Measurements from ENCODE around the gene ITK.

The ITK gene

DNA sequence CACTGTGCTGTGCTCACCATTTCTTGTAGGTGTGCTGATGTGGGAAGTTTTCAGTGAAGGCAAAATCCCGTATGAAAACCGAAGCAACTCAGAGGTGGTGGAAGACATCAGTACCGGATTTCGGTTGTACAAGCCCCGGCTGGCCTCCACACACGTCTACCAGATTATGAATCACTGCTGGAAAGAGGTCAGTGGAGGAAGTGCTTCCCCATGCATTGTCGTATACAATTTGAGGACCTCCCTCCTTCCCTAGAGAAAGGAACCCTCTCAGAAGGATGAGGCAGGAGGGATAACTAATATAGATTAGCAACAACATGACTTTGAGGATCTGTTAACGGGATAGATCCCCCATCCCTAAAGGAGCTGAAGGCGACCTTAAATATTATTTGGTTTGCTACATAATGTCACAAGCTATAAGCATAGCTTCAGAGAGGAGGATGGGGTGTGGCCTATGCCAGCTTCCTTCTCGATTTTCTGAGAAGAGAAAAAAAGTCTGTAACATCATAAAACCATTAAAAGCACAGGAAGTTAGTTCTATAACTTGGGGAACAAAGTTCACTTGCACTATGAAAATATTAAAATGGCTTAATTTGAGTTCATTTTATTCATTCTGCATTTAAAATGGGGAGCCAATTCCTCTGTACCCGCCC lies 68.3 kb downstream of the ITK start:
- peak; percentile 35 to 66 for DNase-seq

DNA sequence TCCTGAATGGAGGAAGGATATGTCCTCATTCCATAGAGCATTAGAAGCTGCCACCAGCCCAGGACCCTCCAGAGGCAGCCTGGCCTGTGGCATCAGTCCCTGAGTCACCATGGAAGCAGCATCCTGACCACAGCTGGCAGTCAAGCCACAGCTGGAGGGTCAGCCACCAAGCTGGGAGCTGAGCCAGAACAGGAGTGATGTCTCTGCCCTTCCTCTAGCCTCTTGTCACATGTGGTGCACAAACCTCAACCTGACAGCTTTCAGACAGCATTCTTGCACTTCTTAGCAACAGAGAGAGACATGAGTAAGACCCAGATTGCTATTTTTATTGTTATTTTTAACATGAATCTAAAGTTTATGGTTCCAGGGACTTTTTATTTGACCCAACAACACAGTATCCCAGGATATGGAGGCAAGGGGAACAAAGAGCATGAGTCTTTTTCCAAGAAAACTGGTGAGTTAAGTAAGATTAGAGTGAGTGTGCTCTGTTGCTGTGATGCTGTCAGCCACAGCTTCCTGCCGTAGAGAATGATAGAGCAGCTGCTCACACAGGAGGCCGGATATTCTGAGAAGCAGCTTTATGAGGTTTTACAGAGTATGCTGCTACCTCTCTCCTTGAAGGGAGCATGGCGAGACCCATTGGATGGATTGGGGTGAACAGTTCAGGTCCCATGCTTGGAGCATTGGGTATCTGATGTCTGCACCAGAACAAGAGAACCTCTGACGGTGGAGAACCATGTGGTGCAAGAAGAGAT lies 72.2 kb downstream of the ITK start:
- DNase-seq: no peak

DNA sequence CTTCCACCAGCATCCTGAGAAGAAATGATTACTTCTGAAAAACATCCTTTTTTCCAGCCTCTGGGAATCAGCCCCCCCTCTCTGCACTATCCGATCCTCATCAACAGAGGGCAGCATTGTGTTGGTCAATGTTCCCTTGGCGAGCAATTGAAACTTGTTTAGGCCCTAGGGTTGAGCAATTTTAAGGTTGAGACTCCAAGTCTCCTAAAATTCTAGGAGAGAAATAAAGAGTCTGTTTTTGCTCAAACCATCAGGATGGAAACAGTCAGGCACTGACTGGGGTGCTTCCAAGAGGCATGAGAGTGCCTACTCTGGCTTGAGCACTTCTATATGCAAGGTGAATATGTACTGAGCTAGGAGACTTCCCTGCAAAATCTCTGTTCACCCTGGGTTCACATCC lies 72.9 kb downstream of the ITK start:
- DNase-seq: peak; percentile 28 to 87

DNA sequence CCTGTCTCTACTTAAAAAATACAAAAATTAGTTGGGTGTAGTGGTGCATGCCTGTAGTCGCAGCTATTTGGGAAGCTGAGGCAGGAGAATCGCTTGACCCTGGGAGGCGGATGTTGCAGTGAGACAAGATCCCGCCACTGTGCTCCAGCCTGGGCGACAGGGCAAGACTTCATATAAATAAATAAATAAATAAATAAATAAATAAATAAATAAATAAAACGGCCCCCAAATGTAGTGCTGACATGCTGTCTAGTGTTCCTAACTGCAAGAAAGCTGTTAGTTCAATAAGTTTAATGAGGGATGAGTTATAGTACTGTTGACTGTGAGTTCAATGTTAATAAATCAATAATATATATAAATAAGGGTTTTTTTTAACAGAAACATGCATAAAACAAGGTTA lies 77.8 kb downstream of the ITK start:
- DNase-seq: no peak

DNA sequence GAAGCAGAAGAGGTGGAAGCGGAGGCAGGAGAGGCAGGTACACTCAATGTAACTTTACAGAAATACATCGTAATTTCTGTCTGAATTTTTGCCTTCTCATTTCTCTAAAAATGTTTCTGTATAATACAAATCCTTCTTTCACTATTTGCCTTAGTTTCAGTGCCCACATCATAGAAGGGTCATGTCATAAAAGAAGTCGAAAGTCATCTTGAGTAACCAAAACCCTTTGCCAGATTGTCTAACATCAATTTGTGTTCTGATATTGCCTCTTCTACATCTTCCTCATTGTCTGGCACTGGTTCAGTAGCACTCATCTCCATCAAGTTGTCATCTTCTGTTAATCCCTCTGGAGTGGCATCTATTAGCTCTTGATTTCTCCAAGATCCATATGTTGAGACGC lies 79.1 kb downstream of the ITK start:
- DNase-seq: no peak

DNA sequence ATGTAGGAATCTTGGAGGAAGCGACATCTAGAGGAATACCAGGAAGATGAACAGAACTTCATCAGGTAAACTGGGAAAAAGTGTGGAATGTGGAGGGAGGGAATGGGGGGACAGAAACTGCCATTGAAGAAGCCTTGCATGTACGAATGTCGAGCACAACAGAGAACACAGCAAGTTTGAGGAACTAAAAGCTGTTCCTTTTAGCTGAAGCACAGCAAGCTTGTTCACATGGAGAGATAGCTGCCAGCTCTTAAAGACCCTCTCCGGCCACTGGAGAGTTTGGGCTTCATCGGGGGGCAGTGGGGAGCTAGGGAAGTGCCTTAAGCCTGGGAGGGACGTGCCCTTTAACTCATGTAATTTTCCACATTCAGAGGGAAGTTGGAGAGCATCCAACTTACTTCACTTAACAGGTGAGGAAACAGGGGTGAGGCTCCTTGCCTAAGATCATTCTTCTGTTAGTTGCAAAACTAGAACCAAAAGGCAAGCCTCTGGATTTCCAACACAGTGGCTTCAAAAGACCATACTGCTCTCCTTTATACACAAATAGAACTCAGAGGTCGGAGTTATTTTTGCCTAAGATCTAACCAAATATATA lies 83.0 kb downstream of the ITK start:
- no peak for DNase-seq

DNA sequence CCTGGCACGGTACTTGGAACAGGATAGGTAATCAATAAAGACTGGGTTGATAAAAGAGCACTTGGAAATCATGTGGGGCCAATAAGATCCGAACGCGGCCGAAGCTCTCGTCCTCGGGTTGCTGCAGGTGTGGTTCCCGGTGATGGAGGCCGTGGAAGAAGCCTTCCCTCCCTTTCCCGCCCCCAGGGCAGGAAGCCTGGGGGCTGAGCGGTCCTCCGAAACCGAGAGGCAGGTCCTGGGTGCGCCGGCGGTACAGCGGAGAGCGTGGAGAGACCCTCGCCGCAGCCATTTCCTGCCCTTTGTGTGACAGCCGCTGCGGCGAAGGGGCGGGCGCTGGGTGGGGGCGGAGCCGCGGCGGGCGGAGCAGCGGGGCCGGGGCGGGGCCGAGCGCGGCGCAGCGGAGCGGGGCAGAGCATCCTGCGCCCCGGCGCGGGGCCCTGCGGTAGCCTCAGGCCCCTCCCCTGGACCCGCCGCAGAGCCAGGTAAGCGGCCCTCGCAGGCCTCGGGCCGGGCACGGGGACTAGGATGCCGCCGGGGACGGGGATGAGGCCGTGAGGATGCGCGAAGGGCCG lies 85.2 kb downstream of the ITK start, which contains the start of gene CYFIP2:
TSS of gene CYFIP2 (plus strand) at position 410 of the 572 bp plus-strand sequence. CDS start 19,239 bp downstream, outside the sequence.
- DNase-seq: peak in 1 of 2 donors; percentile 30

DNA sequence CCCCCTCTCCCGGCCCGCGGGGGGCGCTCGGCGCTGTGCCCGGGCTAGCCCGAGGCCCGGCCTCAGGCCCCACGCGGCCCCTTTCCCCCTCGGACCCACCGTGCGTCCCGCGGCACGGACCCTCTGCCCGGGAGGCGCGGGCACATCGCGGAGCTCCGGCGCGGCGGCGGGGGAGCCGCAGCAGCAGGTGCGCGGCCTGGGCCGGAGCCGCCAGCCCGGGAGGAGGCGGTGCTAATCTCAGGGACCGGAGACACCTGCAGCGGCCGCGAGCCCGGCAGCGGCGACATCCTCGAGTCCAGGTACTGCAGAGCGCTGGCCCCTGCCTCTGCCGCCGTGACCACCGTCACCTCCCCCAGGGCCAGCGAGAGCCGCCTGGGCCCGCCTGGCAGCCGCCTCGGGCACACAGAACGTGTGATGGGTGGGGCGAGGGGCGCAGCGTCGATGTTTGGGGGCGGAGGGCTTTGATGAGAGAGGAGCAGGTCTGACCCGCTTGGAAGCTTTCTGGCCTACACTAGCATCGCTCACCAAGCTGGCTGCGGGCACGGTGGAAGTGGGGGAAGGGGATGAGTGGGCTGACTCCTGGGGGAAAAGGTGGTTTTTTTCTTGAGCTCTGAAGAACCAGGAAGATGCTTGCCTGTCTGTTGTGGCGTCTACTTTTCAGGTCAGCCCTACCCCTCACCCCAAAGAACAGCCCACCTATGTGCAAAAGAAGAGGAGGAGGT lies 85.8 kb downstream of the ITK start:
- no peak for DNase-seq

DNA sequence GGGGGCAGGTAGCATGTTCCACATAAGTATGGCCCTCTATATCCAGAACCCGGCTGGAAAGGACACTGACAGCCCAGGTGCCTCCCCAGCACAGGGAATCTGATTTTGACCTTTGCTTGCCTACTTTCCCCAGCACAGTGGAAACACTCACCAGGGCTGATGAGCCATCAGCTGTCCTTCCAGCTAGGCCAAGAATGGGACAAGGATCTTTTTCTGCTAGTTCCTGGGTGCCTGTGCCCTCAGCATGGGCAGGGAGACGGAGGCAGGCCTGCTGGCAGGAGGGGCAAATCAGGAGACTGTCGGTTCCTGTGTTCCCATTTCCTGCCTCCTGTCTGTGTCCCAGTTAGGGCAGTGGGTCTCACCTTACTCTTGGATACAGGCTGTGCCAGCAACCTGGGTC lies 86.4 kb downstream of the ITK start:
- DNase-seq: no peak

DNA sequence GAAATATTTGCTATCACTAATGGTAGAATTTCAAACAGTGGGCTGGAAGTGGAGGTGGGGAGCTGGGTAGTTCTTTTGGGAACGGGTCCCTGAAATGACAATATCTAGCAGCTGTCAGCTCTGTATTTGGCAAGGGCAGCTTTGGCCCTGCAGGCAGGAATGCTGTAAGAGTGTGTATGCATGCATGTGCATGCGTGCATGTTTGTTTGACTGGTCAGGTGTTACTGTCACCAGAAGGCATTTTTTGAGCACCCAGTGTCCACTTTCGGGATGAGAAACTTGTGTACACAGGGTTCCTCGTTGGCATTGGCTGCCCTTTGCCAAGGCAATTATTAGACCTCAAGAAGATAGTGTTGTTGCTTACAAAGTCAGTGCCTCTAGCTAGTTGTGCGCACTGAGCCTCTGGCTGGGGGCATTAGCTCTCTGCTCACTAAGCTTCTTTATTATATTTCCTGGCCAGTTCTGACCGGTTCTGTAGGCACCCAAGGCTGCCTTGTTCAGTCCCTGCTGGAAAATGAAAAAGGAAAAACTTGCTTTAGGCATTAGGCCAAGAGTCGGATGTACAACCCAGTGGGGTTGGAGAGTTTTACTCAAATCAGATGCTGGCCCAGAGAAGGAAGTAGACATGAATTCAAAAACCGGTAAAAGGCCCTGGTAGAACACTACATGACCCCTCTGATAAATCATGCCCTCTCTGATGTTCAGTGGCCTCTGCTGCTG lies 87.3 kb downstream of the ITK start:
- no peak for DNase-seq

DNA sequence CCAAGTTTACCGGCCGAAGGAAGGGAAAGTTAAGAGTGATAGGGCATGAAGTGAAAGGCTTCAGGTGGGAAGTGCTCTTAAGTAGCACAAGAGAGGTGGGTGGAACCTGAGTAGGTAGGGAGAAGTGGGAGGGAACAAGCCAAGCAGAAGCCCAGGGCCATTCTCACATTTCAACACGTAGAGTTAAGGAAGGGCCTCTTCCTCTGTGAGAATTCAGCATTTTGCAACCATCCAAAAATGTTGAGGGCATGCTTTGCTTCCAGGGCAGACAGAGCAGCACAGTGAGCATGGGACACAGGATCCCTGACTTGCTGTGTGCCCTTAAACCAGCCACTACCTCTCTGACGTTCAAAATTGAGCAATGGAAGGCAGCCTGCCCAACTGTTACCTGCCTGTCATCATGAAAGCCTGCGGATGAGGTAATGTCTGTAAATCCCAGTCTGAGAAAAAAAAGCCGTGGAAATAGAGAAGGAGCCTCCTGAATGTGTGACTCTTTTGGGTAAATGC lies 88.6 kb downstream of the ITK start:
- DNase-seq: peak; percentile 58 to 64

DNA sequence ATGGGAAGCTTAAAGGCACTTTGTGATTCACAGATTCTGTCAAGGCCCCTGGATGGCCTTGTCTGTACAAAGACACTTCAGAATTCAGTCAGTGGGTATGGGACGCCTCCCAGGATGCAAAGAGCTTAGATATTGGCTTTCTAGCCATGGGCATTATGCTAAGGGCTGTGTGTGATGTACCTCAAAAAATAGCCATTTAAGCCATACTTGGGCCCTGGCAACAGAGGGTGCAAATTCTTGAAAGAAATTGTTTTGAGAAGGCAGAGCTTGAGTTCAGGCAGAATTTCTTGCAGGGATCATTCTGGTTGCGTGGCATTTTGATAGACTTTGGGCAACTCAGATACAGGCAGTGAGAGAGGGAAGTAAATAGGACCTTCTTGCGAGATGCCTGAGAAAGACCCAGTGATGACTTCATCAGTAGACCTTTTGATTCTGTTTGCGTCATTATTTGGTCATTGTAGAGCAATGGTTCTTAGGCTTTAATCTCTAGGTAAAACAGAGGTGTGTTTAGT lies 89.2 kb downstream of the ITK start:
- DNase-seq: no peak

DNA sequence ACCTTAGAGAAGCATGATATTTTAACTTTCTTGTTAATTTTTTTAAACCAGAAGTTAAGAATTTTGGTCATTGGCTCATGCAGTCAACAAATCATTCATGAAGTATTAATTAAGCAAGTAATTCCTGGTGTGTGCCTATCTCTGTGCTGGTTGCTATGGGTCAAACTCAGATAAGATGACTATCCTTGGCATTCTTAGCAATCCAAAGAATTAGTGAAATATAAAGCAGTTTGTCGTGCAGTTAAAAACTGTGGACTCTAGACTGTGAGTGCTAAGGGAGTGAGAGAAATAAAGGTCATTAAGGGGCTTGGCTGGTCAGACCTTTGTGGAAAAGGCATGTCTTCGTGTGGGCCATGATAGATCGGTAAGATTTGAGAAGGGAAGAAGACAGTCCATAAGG lies 90.1 kb downstream of the ITK start:
- DNase-seq: no peak

DNA sequence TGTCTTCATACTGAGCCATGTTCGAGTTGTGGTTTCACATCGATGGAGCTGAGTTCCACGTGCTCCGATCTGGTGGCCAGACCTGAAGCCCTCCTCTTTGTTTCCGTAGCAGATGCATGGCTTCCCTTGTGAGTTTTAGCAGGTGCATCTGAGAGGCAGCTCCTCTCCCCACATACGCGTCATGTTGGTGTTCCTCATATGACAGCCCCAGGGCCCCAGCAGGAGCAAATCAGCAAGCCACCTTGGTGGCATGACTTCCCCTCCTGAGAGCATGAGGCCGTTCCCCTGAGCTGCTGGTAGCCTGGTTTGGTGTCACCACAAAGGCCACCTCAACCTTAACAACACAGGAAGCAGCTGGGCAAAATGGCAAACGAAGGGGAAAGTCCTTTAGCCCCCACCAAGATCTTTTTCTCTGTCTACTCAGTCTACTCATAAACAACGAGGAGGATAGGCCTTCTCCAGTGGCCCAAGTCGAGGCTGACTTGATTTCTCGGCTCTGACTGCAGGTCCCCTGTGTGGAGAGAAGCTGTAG lies 91.2 kb downstream of the ITK start:
- DNase-seq: no peak

DNA sequence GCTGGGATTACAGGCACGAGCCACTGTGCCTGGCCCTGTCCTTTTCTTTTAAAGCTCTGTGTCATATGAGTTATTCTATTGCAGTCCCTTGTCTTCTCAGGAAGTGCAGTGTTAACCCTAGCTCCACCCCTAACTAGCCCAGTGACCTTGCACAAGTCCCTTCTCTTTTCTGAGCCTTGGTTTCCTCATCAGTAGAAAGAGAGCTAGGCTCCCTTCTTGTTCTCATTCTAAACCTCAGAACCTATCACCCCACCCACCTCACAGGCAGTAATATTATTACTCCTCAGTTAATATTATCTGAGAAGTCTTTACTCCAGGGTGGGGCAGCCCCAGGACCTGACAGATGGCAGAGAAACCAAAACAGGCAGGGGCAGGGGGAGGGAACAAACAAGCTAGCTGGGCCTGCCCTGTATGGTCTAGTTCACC lies 92.5 kb downstream of the ITK start:
- DNase-seq: peak; percentile 80 to 82

DNA sequence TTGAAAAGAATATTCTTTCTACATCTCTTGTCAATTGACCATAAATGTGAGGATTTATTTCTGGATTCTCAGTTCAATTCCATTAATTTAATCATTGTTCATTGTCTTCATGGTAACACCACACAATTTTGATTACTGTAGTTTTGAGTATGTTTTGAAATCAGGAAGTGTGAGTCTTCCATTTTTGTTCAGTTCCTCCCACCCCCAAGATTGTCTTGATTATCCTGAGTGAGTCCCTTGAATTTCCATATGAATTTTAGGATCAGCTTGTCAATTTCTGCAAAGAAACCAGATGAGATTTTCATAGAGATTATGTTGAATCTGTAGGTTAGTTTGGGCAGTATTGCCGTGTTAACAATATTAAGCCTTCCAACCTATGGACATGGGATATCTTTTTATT lies 94.8 kb downstream of the ITK start:
- DNase-seq: no peak

DNA sequence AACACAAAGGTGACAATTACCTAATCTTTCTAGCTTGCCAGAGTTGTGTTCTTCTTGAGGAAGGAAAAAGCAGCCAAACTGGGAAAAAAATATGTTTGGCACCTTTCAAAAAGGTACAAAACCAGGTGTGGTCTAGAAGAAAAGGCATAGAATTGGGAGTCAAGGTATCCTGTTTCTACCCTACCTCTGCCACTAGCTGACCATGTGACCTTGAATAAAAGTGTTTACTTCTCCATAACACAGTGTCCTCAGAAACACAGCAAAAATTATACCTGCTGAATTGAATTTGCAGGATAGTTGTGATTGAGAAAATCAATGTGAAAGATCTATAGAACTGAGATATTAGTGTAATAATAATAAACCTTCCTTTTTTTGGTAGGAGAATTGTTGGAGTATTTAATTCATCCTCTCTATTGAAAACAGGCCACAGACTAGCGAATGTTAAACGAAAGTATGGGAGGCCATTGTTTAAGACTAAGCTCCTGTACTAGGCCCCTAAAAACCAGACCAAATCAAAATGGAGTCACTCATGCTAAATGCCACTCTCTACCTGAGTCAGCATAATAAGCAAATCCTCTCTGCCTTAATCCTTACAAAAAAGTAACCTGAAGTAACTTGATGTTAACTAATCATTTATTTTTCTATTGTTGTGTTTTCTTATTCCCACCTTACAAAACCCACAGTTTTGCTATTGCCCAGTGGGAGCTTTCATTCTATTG lies 97.8 kb downstream of the ITK start:
- DNase-seq: no peak

DNA sequence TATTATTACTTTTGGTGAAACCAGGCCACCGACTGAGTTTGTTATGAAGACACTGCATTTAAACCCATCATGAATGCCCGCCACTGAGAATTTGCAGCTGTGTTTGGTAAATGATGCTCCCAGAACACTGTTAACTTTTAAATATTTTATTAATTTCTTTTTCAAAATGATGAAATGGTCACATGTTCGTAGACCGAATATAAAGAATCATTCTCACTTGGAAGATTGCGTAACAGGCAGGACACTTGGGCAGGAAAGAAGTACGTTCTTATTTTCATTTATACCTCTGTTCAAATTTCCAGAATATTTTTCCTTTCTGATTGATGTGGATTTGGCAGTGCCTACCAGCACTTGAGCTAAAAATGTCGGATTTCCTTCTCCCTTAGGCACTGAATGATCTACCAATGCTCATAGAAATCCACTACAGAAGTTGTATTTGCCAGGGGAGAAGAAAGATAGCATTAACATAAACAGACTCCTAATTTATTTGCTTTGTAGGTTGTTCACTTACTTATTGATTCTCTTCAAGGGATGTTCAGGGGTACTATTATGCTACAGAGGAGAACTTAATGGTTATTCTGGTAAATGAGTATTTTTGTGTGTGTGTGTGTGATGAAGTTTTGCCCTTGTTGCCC lies 99.1 kb downstream of the ITK start:
- DNase-seq: peak in 1 of 2 donors; percentile 19

DNA sequence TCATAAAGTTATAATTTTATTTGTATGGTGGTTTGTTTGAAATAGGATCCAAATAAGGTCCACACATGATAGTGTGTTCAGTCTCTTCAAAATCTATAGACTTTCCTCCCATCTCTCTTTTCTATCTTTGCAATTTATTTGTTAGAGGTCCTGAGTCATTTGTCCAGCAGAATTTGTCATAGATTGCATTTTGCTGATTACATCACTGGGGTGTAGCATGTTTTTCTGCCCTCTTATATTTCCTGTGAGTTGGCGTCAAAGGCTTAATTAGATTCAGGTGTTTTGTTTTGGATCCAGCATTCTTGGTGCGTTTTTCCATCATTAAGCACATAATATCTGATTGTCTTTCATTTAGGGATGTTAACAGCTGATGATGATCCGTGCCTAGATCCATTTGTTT lies 100.3 kb downstream of the ITK start:
- peak; percentile 30 to 55 for DNase-seq

DNA sequence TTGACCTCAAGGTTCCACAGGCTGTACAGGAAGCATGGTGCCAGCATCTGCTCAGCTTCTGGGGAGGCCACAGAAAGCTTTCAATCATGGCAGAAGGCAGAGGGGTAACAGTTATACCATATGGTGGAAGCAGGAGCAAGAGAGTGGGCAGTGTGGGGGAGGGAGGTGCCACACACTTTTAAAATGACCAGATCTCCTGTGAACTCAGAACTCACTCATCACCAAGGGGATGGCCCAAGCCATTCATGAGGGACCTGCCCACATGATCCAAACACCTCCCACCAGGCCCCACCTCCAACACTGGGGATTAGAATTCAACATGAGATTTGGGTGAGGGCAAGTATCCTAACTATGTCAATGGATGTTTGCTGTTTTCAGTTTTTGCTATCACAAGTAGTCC lies 101.5 kb downstream of the ITK start:
- DNase-seq: no peak
